Uterus (tissue), 4 donors: ENCODE results near the gene UQCRH. TPM values are rescaled to one million over a fixed set of nuclear protein-coding genes. Genes with fewer than 3 reads are reported as not detected.

Experiments used
- DNase-seq, 2 donors: peaks; one replicate each; pipeline ENCODE4 v3.0.0-alpha.2; 2019 to 2020
- H3K27ac ChIP-seq, 2 donors: fragments of 200-600 bp; sonication (generic); 1 replicate in 1 of 2; 2 replicates in 1 of 2; pipeline ENCODE4 v1.5.1; 2016 to 2018
- H3K27me3 ChIP-seq, 2 donors: fragments of 200-600 bp; sonication (generic); one replicate each; pipeline ENCODE4 v1.5.1; 2018 to 2019; ENCODE audit warnings: control low read depth in 1 of 2
- H3K36me3 ChIP-seq, 2 donors: fragments of 200-600 bp; sonication (generic); one replicate each; pipeline ENCODE4 v1.5.1; 2019; ENCODE audit warnings: control low read depth in 1 of 2
- H3K4me1 ChIP-seq, 2 donors: fragments of 200-600 bp; sonication (generic); one replicate each; pipeline ENCODE4 v1.5.1; 2018 to 2019; ENCODE audit warnings: control low read depth in 1 of 2
- H3K4me3 ChIP-seq, 2 donors: fragments of 200-600 bp; sonication (generic); 1 replicate in 1 of 2; 2 replicates in 1 of 2; pipeline ENCODE4 v1.5.1; 2018 to 2019; ENCODE audit warnings: mild to moderate bottlenecking in 1 of 2
- H3K9me3 ChIP-seq, 2 donors: fragments of 200-600 bp; sonication (generic); one replicate each; pipeline ENCODE4 v1.5.1; 2019; ENCODE audit warnings: control low read depth in 1 of 2
- CTCF ChIP-seq, 4 experiments: fragments of 200-600 bp in 2 of 4; fragments of 450-650 bp in 2 of 4; sonication (generic) in 2 of 4; IDR thresholded peaks; one replicate each; pipeline ENCODE4 v1.5.1; 2016 to 2019; ENCODE audit warnings: antibody characterized with exemption in 4 of 4, mild to moderate bottlenecking in 2 of 4, moderate library complexity in 1 of 4
- POLR2A ChIP-seq, 2 donors: fragments of 450-650 bp; IDR thresholded peaks; one replicate each; pipeline ENCODE4 v1.6.1; 2016; ENCODE audit warnings: antibody characterized with exemption in 2 of 2, mild to moderate bottlenecking in 1 of 2, moderate library complexity in 1 of 2
- intact Hi-C: fragments of 100-400 bp; cut with DNase I; formaldehyde crosslinking; loops from one replicate; pipeline ENCODE4 v1.15.1; 2023; ENCODE audit warnings: low total_unique reads
- total RNA-seq, 4 donors: library from RNA; depleted of rRNA in 3 of 4; stranded (reverse); fragments of >200 nt in 3 of 4; gene quantifications; one replicate each; pipeline versions ENCODE4 v1.1.0 to v1.2.4, GENCODE V29; 2014 to 2023
- donor health status: DM: yes; HTN: yes; CAD: no.

UQCRH gene
- total RNA-seq, 4 donors from 2014 or later: 111 to 354 (median 296) TPM

GRCh38 chr1:46300673-46301405, 2.7 kb upstream of the UQCRH start:
- no peaks in the 10 kb centered on the region for H3K27me3 ChIP-seq
- H3K9me3 ChIP-seq: no peaks in the 10 kb centered on the region
- no peak for TF ChIP-seq POLR2A (IDR thresholded peaks at IDR 0.05)
- no peak for TF ChIP-seq CTCF (IDR thresholded peaks at IDR 0.05)
- intact Hi-C loops: no loop called here
- H3K4me3 ChIP-seq: peak overlapping the region; percentile 79 to 85
- peak overlapping the region; percentile 95 to 96 for H3K27ac ChIP-seq
- peak in 1 of 2 donors; percentile 33 for DNase-seq
- peaks cover 10 to 17% of the 10 kb centered on the region in 2 donors for H3K4me1 ChIP-seq
- no peaks in the 10 kb centered on the region for H3K36me3 ChIP-seq

GRCh38 chr1:46301406-46301807, 2.1 kb upstream of the UQCRH start:
- Histone ChIP-seq H3K36me3 (no peaks in the 10 kb centered on the region), H3K4me1 (peaks cover 10 to 17% of the 10 kb centered on the region in 2 donors), H3K27ac (peak overlapping the region; percentile 95 to 96), H3K9me3 (no peaks in the 10 kb centered on the region), H3K27me3 (no peaks in the 10 kb centered on the region), H3K4me3 (peak overlapping the region; percentile 79 to 85)
- no peak for DNase-seq
- intact Hi-C loops: no loop called here
- TF ChIP-seq CTCF (IDR thresholded peaks at IDR 0.05) (no peak), POLR2A (IDR thresholded peaks at IDR 0.05) (no peak)

DNA sequence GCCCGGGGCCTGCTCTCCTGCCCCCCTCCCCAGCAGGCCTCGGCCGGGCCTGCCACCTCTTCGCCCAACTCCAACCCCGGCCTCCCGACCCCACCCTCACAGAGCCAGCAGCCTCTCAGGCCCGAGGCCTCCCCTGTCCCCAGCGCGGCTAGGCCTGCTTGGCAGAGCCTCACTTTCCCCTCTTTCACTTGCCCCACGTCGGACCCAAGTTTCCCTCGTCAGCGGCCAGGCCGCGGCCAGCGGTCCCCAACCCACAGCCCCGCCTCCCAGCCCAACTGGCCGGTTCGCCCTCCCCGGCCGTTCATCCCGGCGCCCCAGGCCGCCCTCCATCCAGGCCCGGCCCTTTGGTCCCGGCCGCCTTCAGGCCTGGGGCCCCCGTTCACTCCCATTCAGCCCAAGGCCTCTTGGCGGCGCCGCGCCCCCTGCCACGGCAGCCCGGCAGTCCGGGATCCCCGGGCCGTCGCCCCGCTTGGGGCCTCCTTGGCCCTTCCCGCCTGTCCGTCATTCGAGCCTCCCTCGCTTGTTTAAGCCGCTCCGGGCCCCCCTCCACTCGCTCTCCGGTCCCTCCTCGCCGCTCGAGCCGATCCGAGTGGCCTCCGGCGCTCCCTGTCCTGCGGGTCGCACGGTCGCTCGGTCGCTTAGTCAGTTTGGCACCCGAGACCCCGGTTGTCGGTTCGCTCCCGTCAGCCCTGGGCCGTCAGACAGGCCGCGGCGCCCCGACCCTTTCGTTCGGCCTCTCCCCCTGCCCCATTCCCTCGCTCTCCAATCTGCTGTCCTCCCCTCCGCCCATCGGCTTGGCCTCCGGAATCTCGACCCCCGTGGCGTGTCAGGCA, 1.5 kb upstream of the UQCRH start:
- H3K27ac ChIP-seq: peak overlapping the region; percentile 95 to 96
- H3K27me3 ChIP-seq: no peaks in the 10 kb centered on the region
- H3K4me1 ChIP-seq: peaks cover 10 to 17% of the 10 kb centered on the region in 2 donors
- peak overlapping the region; percentile 79 to 85 for H3K4me3 ChIP-seq
- H3K36me3 ChIP-seq: no peaks in the 10 kb centered on the region
- TF ChIP-seq POLR2A (IDR thresholded peaks at IDR 0.05) (no peak), CTCF (IDR thresholded peaks at IDR 0.05) (peak in 2 of 4 experiments; percentile 15 to 25)
- peak; percentile 36 to 49 for DNase-seq
- intact Hi-C loops: no loop called here
- H3K9me3 ChIP-seq: no peaks in the 10 kb centered on the region

- Histone ChIP-seq H3K27ac (peak overlapping the region; percentile 95 to 96), H3K27me3 (no peaks in the 10 kb centered on the region), H3K4me1 (peaks cover 10 to 17% of the 10 kb centered on the region in 2 donors), H3K9me3 (no peaks in the 10 kb centered on the region), H3K36me3 (no peaks in the 10 kb centered on the region), H3K4me3 (peak overlapping the region; percentile 79 to 85)
- no peak for DNase-seq
- TF ChIP-seq CTCF (IDR thresholded peaks at IDR 0.05) (no peak), POLR2A (IDR thresholded peaks at IDR 0.05) (no peak)
- intact Hi-C loops: no loop called here
Observed at GRCh38 chr1:46302641-46303037, 859 bp upstream of the UQCRH start.

- no peaks in the 10 kb centered on the region for H3K9me3 ChIP-seq
- H3K4me3 ChIP-seq: peak overlapping the region; percentile 79 to 85
- H3K27me3 ChIP-seq: no peaks in the 10 kb centered on the region
- TF ChIP-seq CTCF (IDR thresholded peaks at IDR 0.05): no peak
- DNase-seq: no peak
- H3K4me1 ChIP-seq: peaks cover 10 to 17% of the 10 kb centered on the region in 2 donors
- intact Hi-C loops: no loop called here
- no peaks in the 10 kb centered on the region for H3K36me3 ChIP-seq
- H3K27ac ChIP-seq: peak overlapping the region; percentile 95 to 96
Observed at GRCh38 chr1:46303872-46304326, 401 bp downstream of the UQCRH start.
